Measurements from ENCODE around the gene WDR20. TPM values are rescaled to one million over a fixed set of nuclear protein-coding genes. Genes with fewer than 3 reads are reported as not detected.

WDR20 gene
- total and polyA plus RNA-seq, 2 of the 8 experiments (the other 6 are each of a cell fraction or from before 2014, with no cell fraction given), result 11.2 to 26.7 TPM

DNA sequence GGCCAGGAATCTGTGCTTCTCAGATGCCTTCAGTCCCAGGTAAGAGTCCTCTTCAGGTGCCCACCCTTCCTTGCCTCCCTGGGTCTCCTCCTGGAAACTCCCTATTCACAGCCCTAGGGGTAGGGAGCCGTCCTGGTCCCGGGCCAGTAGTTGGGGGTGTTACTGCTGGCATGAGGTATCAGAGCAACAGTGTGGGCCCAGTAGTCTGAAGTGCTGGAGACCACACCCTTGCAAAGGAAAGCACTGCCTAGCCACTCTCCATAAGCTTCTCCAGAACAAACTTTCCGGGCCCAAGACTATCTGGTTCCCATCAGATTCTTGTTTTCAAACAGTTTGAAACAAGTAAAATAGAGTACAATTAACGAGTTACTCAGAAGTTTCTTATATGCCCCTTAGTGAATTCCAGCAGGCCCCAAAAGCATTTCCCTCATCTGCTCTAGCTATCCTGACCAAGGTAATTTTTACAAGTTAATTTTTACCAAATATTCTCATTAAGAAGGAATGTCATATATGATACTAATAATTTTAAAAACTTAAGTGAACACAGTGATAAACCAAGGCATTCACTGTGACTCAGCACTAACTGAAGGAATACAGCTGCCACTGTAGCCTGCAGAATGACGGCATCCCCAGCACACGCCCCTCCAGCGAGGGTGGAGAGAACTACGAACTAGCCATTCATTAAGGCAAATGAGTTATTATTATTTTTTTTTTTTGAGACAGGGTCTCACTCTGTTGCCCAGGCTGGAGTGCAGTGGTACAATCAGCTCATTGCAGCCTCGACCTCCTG is 115.9 kb downstream of the WDR20 start (continued):
- TF ChIP-seq, protein P1, sequence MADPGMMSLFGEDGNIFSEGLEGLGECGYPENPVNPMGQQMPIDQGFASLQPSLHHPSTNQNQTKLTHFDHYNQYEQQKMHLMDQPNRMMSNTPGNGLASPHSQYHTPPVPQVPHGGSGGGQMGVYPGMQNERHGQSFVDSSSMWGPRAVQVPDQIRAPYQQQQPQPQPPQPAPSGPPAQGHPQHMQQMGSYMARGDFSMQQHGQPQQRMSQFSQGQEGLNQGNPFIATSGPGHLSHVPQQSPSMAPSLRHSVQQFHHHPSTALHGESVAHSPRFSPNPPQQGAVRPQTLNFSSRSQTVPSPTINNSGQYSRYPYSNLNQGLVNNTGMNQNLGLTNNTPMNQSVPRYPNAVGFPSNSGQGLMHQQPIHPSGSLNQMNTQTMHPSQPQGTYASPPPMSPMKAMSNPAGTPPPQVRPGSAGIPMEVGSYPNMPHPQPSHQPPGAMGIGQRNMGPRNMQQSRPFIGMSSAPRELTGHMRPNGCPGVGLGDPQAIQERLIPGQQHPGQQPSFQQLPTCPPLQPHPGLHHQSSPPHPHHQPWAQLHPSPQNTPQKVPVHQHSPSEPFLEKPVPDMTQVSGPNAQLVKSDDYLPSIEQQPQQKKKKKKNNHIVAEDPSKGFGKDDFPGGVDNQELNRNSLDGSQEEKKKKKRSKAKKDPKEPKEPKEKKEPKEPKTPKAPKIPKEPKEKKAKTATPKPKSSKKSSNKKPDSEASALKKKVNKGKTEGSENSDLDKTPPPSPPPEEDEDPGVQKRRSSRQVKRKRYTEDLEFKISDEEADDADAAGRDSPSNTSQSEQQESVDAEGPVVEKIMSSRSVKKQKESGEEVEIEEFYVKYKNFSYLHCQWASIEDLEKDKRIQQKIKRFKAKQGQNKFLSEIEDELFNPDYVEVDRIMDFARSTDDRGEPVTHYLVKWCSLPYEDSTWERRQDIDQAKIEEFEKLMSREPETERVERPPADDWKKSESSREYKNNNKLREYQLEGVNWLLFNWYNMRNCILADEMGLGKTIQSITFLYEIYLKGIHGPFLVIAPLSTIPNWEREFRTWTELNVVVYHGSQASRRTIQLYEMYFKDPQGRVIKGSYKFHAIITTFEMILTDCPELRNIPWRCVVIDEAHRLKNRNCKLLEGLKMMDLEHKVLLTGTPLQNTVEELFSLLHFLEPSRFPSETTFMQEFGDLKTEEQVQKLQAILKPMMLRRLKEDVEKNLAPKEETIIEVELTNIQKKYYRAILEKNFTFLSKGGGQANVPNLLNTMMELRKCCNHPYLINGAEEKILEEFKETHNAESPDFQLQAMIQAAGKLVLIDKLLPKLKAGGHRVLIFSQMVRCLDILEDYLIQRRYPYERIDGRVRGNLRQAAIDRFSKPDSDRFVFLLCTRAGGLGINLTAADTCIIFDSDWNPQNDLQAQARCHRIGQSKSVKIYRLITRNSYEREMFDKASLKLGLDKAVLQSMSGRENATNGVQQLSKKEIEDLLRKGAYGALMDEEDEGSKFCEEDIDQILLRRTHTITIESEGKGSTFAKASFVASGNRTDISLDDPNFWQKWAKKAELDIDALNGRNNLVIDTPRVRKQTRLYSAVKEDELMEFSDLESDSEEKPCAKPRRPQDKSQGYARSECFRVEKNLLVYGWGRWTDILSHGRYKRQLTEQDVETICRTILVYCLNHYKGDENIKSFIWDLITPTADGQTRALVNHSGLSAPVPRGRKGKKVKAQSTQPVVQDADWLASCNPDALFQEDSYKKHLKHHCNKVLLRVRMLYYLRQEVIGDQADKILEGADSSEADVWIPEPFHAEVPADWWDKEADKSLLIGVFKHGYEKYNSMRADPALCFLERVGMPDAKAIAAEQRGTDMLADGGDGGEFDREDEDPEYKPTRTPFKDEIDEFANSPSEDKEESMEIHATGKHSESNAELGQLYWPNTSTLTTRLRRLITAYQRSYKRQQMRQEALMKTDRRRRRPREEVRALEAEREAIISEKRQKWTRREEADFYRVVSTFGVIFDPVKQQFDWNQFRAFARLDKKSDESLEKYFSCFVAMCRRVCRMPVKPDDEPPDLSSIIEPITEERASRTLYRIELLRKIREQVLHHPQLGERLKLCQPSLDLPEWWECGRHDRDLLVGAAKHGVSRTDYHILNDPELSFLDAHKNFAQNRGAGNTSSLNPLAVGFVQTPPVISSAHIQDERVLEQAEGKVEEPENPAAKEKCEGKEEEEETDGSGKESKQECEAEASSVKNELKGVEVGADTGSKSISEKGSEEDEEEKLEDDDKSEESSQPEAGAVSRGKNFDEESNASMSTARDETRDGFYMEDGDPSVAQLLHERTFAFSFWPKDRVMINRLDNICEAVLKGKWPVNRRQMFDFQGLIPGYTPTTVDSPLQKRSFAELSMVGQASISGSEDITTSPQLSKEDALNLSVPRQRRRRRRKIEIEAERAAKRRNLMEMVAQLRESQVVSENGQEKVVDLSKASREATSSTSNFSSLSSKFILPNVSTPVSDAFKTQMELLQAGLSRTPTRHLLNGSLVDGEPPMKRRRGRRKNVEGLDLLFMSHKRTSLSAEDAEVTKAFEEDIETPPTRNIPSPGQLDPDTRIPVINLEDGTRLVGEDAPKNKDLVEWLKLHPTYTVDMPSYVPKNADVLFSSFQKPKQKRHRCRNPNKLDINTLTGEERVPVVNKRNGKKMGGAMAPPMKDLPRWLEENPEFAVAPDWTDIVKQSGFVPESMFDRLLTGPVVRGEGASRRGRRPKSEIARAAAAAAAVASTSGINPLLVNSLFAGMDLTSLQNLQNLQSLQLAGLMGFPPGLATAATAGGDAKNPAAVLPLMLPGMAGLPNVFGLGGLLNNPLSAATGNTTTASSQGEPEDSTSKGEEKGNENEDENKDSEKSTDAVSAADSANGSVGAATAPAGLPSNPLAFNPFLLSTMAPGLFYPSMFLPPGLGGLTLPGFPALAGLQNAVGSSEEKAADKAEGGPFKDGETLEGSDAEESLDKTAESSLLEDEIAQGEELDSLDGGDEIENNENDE (IDR thresholded peaks at IDR 0.05; ENCODE audit: insufficient replicate concordance, low read length), result no peak
- TF ChIP-seq RFX5 (IDR thresholded peaks at IDR 0.05; ENCODE audit: borderline replicate concordance, low read depth, low read length) (no peak), KDM5A (IDR thresholded peaks at IDR 0.05; ENCODE audit: low read length) (no peak), BACH1 (IDR thresholded peaks at IDR 0.05; ENCODE audit: low read length) (no peak), NRF1 (IDR thresholded peaks at IDR 0.05; ENCODE audit: low read depth, low read length) (no peak), PHF8 (conservative IDR thresholded peaks at IDR 0.05; ENCODE audit: low read depth, low read length) (no peak), SIX5 (IDR thresholded peaks at IDR 0.05; ENCODE audit: low read depth, low read length) (no peak), CREB1 (IDR thresholded peaks at IDR 0.05) (no peak), CHD1 (IDR thresholded peaks at IDR 0.05; ENCODE audit: low read depth, low read length) (no peak), RAD21 (IDR thresholded peaks at IDR 0.05 in 1 of 2, conservative IDR thresholded peaks at IDR 0.05 in 1 of 2; ENCODE audit: low read depth in 2 of 2, low read length in 2 of 2) (no peak), SP2 (IDR thresholded peaks at IDR 0.05; ENCODE audit: low read length) (no peak)
